Mucosa of stomach (tissue), 1 donor: ENCODE data around the gene BAD.
A peak's percentile ranks its signal among the peaks of the same experiment; 100 is the strongest.
"Not testable (repeated sequence)": the region's sequence is repeated elsewhere in the genome, so short reads cannot be mapped to it uniquely, and the experiment has no call there.

Experiments
- H3K27me3 ChIP-seq: one replicate; pipeline ENCODE4 v1.7.0; 2013; ENCODE audit warnings: mild to moderate bottlenecking, low read length; ENCODE audit not compliant: control insufficient read depth, insufficient read depth
- H3K36me3 ChIP-seq: one replicate; pipeline ENCODE4 v1.7.0; 2013; ENCODE audit warnings: low read length; ENCODE audit not compliant: control insufficient read depth, insufficient read depth
- H3K4me1 ChIP-seq: one replicate; pipeline ENCODE4 v1.7.0; 2013; ENCODE audit warnings: mild to moderate bottlenecking, low read length; ENCODE audit not compliant: control insufficient read depth, insufficient read depth
- H3K4me3 ChIP-seq: one replicate; pipeline ENCODE4 v1.7.0; 2013; ENCODE audit warnings: low read length
- H3K9ac ChIP-seq: one replicate; pipeline ENCODE4 v1.7.0; 2013; ENCODE audit warnings: mild to moderate bottlenecking, low read length, moderate library complexity
- H3K9me3 ChIP-seq: one replicate; pipeline ENCODE4 v1.7.0; 2013; ENCODE audit warnings: mild to moderate bottlenecking, low read length, moderate library complexity; ENCODE audit not compliant: control insufficient read depth
- donor health status: Pancreatic carcinoma.

The BAD gene

DNA sequence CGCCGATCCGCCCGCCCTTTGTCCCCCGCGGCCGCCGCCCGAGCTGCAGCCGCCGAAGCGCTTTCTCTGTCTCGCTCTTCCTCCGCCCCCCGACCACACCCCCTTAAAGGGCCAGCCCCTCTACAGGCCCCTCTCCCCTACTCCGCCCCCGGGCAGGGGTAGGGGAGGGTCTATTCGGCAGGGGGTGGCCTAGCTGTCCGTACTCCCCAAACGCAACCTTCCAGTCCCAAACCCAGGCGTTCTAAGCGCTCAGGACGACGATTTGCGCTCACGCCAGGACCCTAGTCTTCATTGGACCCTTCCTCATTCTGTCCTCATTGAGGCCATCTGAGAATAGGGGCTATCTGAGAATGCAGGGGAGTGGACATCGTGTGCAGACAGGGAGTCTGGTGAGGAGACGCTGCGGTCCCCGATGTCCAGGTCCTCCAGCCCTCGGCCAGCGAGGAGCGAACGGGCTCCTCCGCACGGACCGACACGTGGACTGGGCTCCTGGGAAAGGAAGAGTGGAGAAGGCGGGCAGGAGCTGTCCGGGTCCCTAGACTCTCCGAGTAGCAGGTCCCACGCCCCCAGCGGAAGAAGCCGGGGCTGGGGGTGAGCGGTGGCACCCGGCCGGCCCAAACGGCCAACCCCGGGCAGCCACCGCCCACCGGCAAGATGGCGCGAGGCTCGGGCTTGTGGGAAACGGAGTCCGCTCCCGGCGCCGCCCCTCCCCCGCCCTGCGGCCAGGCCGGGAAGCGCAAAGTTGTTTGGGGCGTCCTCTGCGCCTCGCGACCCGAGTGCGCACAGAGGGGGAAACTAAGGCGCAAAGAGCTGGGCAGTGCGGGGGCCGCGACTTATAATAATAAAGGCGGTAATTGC, 37.4 kb downstream of the BAD start, which contains the start of gene PPP1R14B:
TSS of gene PPP1R14B (minus strand) at position 73 of the 858 bp plus-strand sequence. CDS start 270 bp downstream, outside the sequence.
- peaks cover 39% of the 10 kb centered on the region for H3K4me1 ChIP-seq
- H3K27me3 ChIP-seq = peaks cover 5% of the 10 kb centered on the region
- peak within 1 kb of the TSS; percentile 73 for H3K9ac ChIP-seq
- H3K36me3 ChIP-seq = no peaks in the 10 kb centered on the region
- H3K4me3 ChIP-seq = peak within 1 kb of the TSS; percentile 91
- no peaks in the 10 kb centered on the region for H3K9me3 ChIP-seq

DNA sequence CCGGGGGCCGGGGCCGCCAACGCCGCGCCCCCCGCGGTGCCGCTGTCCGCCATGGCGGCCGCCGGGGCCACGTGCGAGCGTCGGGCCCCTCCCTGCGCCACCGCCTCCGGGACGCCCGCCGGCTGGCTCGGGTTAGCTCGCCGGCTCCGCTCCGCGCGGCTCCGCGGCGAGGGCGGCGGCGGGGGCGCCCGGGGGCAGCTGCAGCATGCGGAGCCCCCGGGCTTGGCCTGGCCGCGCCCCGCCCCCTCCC, 37.9 kb downstream of the BAD start:
- H3K27me3 ChIP-seq, H3K9me3 ChIP-seq, H3K4me3 ChIP-seq, H3K9ac ChIP-seq, H3K36me3 ChIP-seq: not testable (repeated sequence)
- peaks cover 38% of the 10 kb centered on the region for H3K4me1 ChIP-seq

DNA sequence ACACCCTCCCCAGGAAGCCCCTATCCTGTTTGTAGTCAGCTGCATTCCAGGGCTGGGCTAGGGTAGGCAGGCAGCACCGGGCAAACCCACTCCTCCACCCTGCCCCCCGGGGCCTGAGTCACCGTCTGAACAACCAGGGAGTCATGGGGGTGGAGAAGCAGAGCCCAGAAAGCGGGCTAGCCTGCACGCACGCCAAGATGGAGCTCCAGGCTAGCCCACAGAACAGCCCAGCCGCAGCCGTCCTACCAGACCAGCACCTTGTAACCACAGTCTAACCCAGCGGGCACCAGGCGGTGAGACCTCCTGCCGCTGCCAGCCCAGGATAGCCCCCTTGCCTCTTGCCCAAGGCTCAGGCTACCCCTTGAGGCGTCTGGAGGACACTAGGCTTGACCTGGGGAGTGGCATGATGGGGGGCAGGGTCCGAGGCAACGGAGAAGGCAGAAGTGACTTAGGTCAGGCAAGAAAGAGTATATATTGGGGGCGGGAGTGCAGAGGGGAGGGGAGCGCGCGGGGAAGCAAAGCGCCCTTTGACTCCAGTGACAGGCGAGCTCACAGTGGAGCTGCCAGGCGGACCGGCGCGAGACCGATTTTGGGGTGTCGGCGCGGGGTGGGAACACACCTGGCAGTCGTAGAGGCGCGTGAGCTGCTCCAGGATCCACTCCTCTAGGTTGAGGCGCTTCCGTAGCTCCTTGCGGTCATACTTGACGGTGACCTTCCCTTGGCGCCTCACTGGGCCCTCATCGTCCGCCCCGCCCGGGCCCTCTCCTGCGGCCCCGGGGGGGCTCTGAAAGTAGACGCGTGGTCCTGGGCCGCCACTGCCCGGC, 38.5 kb downstream of the BAD start:
- H3K36me3 ChIP-seq = no peaks in the 10 kb centered on the region
- peak overlapping the region; percentile 73 for H3K9ac ChIP-seq
- H3K9me3 ChIP-seq = no peaks in the 10 kb centered on the region
- H3K27me3 ChIP-seq = peaks cover 5% of the 10 kb centered on the region
- peaks cover 37% of the 10 kb centered on the region for H3K4me1 ChIP-seq
- H3K4me3 ChIP-seq = peak overlapping the region; percentile 82

DNA sequence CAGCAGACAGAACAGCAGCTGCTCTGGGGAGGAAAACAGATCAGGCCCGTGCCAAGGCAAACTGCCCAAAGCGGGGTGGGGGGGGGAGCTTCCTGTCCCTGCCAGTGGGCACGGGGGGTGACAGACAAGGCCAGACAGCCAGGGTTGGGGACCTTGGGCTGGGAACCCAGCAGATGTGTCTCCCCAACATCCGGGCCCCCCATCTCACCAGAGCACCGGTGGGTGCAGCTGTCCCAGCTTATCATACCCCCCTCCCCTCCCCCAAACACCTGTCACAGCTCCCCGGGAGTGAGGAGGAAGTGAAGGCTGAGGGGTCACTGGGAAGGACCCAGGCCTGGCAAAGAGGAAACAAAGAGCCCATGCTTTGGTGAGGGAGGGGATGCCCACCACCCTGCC, 39.1 kb downstream of the BAD start:
- Histone ChIP-seq H3K9ac (peak overlapping the region; percentile 73), H3K4me1 (peaks cover 34% of the 10 kb centered on the region), H3K9me3 (no peaks in the 10 kb centered on the region), H3K27me3 (peaks cover under 1% of the 10 kb centered on the region), H3K4me3 (peak overlapping the region; percentile 82), H3K36me3 (no peaks in the 10 kb centered on the region)

DNA sequence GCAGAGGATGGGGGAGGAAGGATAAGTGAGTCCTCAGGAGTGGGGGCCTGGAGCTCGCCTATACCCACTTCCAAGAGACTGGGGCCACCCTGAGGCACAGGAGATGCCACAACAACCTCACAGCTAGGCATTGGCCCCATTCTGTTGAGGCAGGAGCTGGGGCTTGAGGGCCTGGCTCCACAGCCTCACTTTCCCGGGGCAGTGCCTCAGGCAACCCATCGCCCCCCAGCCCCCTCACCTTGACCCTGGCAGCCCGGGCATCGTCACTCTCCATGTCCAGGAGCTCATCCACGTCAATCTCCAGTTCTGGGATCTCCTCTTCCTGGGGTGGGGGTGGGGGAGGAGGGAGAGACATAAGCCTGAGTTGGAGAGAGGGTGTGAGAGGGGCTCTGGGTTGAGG, 39.5 kb downstream of the BAD start:
- Histone ChIP-seq H3K9ac (peak overlapping the region; percentile 73), H3K4me3 (no peak overlapping the region), H3K9me3 (no peaks in the 10 kb centered on the region), H3K4me1 (peaks cover 37% of the 10 kb centered on the region), H3K36me3 (no peaks in the 10 kb centered on the region), H3K27me3 (no peaks in the 10 kb centered on the region)

DNA sequence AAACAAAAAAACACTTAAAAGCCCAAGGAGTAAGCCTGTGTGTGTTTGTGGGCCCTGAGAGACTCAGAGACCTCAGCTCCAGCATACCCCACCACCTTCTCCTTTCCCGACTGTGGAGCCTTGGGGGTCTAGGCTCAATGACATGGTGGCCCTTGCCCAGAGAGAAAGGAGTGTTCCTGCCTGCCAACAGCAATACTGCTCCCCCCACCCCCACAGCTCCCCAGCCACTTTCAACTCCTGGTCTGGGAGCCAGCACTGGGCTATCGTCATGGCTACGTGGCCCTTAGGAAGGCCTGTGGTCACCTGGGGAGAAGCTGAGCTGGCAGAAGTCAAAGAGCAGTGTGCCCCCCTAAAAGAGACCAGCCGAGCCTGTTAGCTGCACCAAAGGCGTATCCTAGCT, 40.4 kb downstream of the BAD start:
- no peak overlapping the region for H3K4me3 ChIP-seq
- H3K36me3 ChIP-seq = no peaks in the 10 kb centered on the region
- no peaks in the 10 kb centered on the region for H3K27me3 ChIP-seq
- H3K9ac ChIP-seq = peak overlapping the region; percentile 28
- no peaks in the 10 kb centered on the region for H3K9me3 ChIP-seq
- peaks cover 46% of the 10 kb centered on the region for H3K4me1 ChIP-seq

DNA sequence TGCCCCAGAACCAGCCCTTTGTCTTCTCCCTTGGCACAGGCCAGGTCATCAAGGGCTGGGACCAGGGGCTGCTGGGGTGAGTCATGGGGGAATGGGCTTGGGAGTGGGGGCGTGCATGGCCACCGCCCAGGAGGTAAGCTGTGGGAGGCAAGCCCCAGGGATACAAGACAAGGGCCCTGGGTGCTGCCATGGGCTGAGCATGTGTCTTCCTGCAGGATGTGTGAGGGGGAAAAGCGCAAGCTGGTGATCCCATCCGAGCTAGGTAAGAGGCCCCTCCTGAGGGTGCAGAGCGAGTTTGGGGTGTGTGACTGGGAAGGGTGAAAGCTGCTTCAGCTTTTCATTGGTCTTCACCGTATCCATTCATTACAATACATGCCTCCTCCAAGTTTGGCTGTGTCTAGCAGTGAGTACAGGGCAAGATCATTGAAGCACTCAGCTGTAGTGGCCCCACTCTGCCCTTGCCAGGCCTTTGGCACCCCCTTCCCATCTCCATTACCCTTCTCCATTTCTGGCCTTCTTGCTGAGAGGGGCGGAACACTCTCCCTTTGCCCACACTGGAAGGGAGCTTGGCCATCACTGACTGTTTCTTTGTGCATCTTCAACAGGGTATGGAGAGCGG, 41.1 kb downstream of the BAD start:
- H3K27me3 ChIP-seq = no peaks in the 10 kb centered on the region
- H3K9ac ChIP-seq = no peak overlapping the region
- H3K4me1 ChIP-seq = peaks cover 54% of the 10 kb centered on the region
- no peaks in the 10 kb centered on the region for H3K36me3 ChIP-seq
- H3K4me3 ChIP-seq = no peak overlapping the region
- no peaks in the 10 kb centered on the region for H3K9me3 ChIP-seq

DNA sequence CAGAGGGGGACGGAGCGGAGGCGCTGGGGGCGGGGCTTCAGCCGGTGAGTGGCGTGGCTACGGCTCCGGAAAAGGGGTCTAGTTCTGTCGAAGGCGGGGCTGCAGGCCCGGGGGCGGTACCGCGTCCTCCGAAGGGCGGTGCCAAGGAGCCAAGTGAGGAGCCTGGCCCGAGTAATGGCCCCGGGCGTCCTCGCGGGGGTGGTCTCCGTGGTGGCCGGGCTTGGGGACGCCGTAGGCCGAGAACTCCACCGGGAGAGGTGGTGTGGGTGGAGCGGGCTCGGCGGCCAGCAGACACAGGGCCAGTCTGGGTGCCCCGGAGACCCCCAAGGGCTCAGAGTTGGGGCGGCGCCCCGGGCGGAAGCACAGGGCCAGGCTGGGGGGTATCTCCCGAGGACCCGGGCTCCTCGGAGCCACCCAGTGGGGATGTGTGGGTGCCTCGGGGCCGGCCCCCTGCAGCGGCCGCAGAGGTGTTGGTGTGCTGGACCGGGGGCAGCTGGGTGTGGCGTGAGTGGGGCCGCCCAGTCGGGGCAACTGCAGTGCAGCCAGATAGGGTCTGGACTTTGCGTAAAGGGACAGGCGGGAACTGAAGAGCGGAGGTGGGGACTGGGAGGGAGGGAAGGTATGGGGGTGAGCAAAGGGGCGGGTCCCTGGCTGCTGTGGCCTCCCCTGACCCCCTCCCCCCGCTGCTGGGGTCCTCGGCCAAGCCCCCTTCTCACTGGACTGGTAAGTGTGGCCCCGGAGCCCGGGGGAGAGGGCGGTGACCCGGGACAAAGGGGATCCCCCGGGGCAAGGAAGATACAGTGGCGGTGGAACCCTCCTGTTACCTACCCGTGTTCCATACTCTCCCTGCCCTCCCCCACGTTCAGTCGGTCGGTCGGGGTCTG, 42.7 kb downstream of the BAD start:
- H3K36me3 ChIP-seq = no peaks in the 10 kb centered on the region
- H3K9ac ChIP-seq = peak overlapping the region; percentile 82
- peak overlapping the region; percentile 63 for H3K4me3 ChIP-seq
- no peaks in the 10 kb centered on the region for H3K9me3 ChIP-seq
- peaks cover 63% of the 10 kb centered on the region for H3K4me1 ChIP-seq
- H3K27me3 ChIP-seq = no peaks in the 10 kb centered on the region

DNA sequence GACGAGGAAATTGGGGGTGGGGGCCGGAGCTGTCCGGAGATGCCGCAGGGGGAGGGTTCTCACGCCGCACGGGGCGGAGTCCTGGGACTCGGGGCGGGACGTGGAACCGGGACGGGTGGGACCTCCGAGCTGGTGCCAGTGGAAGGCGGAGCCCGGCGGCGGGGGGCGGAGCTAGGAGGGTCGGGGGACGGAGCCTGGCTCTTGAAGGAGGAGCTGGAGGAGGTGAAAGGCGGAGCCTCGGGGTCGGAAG, 43.3 kb downstream of the BAD start:
- Histone ChIP-seq H3K4me1 (peaks cover 64% of the 10 kb centered on the region), H3K27me3 (no peaks in the 10 kb centered on the region)

DNA sequence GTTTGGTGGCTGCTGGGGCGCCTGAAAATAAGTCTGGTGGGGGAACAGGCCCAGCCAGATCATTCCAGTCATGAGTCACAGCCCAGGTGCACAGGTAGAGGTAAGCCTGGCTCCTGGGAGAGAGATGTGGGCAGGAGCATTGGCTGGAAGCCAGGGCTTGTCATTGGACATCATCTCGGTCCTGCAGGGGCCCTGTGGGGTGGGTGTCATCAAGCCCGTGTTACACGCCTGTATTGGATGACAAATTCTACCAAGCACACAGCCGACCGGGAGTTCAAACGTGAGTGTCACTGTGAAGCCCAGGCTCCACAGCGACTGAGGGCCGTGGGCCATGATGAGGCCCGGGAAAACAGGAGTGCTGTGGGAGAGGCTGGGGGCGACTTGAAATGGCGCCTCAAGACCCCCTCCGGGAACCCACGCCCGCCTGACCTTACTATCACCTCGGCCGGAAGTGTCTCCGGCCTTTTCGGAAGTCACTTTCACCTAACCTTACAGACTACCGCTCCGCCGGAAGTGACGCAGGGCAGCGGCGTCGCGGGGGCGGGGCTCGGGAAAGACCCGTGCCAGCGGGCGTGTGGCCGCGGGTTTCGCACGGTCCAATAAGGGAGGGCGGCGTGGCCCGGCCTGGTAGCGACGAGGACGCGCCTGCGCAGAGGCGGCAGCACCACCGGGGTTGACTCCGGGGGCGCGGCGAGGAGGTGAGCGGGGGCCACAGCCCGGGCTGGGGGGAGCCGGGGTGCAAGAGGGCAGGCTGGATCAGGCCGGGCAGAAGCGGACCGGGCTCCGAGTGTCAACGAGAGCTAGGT, 43.8 kb downstream of the BAD start, which contains the start of gene FKBP2:
TSS of gene FKBP2 (plus strand) at position 661 of the 806 bp plus-strand sequence. CDS start 1,293 bp downstream, outside the sequence.
- Histone ChIP-seq H3K9me3 (no peaks in the 10 kb centered on the region), H3K4me1 (peaks cover 64% of the 10 kb centered on the region), H3K4me3 (peak within 1 kb of the TSS; percentile 90), H3K9ac (peak within 1 kb of the TSS; percentile 95), H3K36me3 (no peaks in the 10 kb centered on the region), H3K27me3 (no peaks in the 10 kb centered on the region)

More for the DNA sequence above, 43.3 kb downstream of the BAD start:
- Histone ChIP-seq H3K9me3 (no peaks in the 10 kb centered on the region), H3K9ac (peak overlapping the region; percentile 95), H3K36me3 (no peaks in the 10 kb centered on the region), H3K4me3 (peak overlapping the region; percentile 90)
